GM12891 (cell line): ENCODE results near the gene MEX3C.

Experiments
- POLR2A ChIP-seq: IDR thresholded peaks from 2 replicates; pipeline ENCODE4 v1.6.1; 2011; ENCODE audit warnings: low read depth, low read length, control low read depth
- POLR2AphosphoS5 ChIP-seq: IDR thresholded peaks from 2 replicates; pipeline ENCODE4 v1.6.1; 2011; ENCODE audit warnings: low read depth, low read length, control low read depth
- POU2F2 ChIP-seq: IDR thresholded peaks from 2 replicates; pipeline ENCODE4 v1.6.1; 2011; ENCODE audit warnings: low read depth, mild to moderate bottlenecking, control low read depth, low read length, moderate library complexity
- SPI1 ChIP-seq: IDR thresholded peaks from 2 replicates; pipeline ENCODE4 v1.6.1; 2011; ENCODE audit warnings: low read depth, low read length, control low read depth
- TAF1 ChIP-seq: IDR thresholded peaks from 2 replicates; pipeline ENCODE4 v1.6.1; 2011; ENCODE audit warnings: low read depth, low read length, control low read depth

GRCh38 chr18:51135795-51136194 lies 61.7 kb downstream of the MEX3C start:
- TF ChIP-seq POLR2AphosphoS5 = no peak
- TF ChIP-seq POLR2A = no peak
- no peak for TF ChIP-seq TAF1
- TF ChIP-seq SPI1 = no peak
- TF ChIP-seq POU2F2 = no peak
